Esophagus (tissue), 2 donors: ENCODE measurements around the gene ACOT7. TPM values are rescaled to one million over a fixed set of nuclear protein-coding genes. Genes with fewer than 3 reads are reported as not detected.
"Not testable (repeated sequence)": the region's sequence is repeated elsewhere in the genome, so short reads cannot be mapped to it uniquely, and the experiment has no call there.

Source experiments
- H3K27ac ChIP-seq, 2 donors: one replicate each; pipeline ENCODE4 v1.5.1; 2013; ENCODE audit warnings: low read depth in 2 of 2, mild to moderate bottlenecking in 2 of 2, inconsistent platforms in 1 of 2, low read length in 1 of 2, moderate library complexity in 1 of 2
- H3K27me3 ChIP-seq, 2 donors: one replicate each; pipeline ENCODE4 v1.6.1; 2013; ENCODE audit warnings: low read length in 2 of 2, control low read depth in 1 of 2, mild to moderate bottlenecking in 1 of 2; ENCODE audit not compliant: insufficient read depth in 2 of 2, control insufficient read depth in 1 of 2
- H3K36me3 ChIP-seq, 2 donors: one replicate each; pipeline ENCODE4 v1.6.1; 2013; ENCODE audit warnings: low read length in 1 of 2; ENCODE audit not compliant: control insufficient read depth in 2 of 2, insufficient read depth in 2 of 2
- H3K4me1 ChIP-seq, 2 donors: one replicate each; pipeline ENCODE4 v1.6.1; 2013; ENCODE audit warnings: low read length in 1 of 2; ENCODE audit not compliant: control insufficient read depth in 2 of 2, insufficient read depth in 2 of 2
- H3K4me3 ChIP-seq, 2 donors: one replicate each; pipeline ENCODE4 v1.5.1; 2013; ENCODE audit warnings: low read length in 2 of 2, mild to moderate bottlenecking in 2 of 2, low read depth in 1 of 2, moderate library complexity in 1 of 2
- H3K9me3 ChIP-seq, 2 donors: one replicate each; pipeline ENCODE4 v1.6.1; 2013; ENCODE audit warnings: mild to moderate bottlenecking in 2 of 2, low read depth in 1 of 2, low read length in 1 of 2, moderate library complexity in 1 of 2; ENCODE audit not compliant: control insufficient read depth in 2 of 2, insufficient read depth in 1 of 2
- WGBS, 2 donors: extraction: QIAGEN DNeasy Blood & Tissue Kit; methylation state at CpG; one replicate each; pipeline ENCODE4 v1.1.7; 2013; 5-methylcytosine and 5-hydroxymethylcytosine counted together
- polyA plus RNA-seq, 2 donors: library from polyadenylated mRNA; stranded (reverse); fragments of 200-250 nt; gene quantifications; one replicate each; pipeline ENCODE4 v1.2.3, GENCODE V29; 2013
- donor health status: healthy with polysubstance abuse.
- donor health status: Bipolar disorder and iron deficiency.

Gene ACOT7
- polyA plus RNA-seq, 2 donors: 12.3 to 39.7 TPM

DNA sequence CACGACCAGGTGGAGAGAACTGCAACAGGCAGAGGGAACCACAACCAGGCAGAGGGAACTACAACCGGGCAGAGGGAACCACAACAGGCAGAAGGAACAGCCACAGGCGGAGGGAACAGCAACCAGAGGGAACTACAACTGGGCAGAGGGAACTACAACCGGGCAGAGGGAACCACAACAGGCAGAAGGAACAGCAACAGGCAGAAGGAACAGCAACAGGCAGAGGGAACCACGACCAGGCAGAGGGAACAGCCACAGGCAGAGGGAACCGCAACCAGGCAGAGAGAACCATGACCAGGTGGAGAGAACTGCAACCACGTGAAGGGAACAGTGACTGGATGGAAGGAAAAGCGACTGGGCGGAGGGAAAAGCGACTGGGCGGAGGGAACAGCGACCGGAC, 85.1 kb downstream of the ACOT7 start:
- no peak overlapping the region for H3K4me3 ChIP-seq
- H3K27me3 ChIP-seq: no peaks in the 10 kb centered on the region
- no peak overlapping the region for H3K27ac ChIP-seq
- WGBS, 2 donors: 94 to 97% methylated on average over 13 of the region's 13 CpGs
- no peaks in the 10 kb centered on the region for H3K4me1 ChIP-seq
- peaks cover 0 to 3% of the 10 kb centered on the region in 2 donors for H3K36me3 ChIP-seq
- no peaks in the 10 kb centered on the region for H3K9me3 ChIP-seq

DNA sequence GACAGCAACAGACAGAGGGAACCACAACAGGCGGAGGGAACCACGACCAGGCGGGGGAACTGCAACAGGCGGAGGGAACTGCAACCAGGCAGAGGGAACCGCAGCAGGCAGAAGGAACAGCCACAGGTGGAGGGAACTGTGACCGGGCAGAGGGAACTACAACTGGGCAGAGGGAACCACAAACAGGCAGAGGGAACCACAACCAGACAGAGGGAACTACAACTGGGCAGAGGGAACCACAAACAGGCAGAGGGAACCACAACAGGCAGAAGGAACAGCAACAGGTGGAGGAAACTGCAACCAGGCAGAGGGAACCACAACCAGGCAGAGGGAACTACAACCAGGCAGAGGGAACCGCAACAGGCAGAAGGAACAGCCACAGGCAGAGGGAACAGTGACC, 85.9 kb downstream of the ACOT7 start:
- H3K36me3 ChIP-seq, H3K4me1 ChIP-seq, H3K27me3 ChIP-seq, H3K27ac ChIP-seq, H3K4me3 ChIP-seq, H3K9me3 ChIP-seq: not testable (repeated sequence)
- 92 to 93% methylated on average over 7 of the region's 7 CpGs for WGBS, 2 donors

DNA sequence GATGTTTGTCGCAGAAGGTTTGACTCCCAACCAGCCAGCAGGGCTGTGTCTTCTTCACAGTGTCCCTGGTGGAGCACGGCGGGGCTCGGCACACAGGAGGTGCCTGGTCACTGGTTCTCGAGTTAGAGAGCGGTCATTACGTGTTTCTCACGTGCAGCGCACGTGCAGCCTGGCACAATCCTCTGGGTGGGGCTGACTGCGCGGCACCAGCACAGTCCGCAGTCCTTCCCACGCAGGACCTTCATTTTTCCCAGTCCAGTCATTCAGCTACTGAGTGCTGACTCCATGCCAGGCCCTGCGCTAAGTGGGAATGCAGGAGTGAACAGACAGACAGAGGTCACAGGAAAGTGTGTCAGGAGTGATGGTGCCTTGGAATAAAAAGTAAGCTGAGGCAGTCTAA, 86.5 kb downstream of the ACOT7 start:
- Histone ChIP-seq H3K27ac (no peak overlapping the region), H3K27me3 (no peaks in the 10 kb centered on the region), H3K4me3 (no peak overlapping the region), H3K36me3 (peaks cover 0 to 3% of the 10 kb centered on the region in 2 donors), H3K9me3 (no peaks in the 10 kb centered on the region), H3K4me1 (no peaks in the 10 kb centered on the region)
- WGBS, 2 donors: 96% methylated on average over 15 of the region's 15 CpGs

DNA sequence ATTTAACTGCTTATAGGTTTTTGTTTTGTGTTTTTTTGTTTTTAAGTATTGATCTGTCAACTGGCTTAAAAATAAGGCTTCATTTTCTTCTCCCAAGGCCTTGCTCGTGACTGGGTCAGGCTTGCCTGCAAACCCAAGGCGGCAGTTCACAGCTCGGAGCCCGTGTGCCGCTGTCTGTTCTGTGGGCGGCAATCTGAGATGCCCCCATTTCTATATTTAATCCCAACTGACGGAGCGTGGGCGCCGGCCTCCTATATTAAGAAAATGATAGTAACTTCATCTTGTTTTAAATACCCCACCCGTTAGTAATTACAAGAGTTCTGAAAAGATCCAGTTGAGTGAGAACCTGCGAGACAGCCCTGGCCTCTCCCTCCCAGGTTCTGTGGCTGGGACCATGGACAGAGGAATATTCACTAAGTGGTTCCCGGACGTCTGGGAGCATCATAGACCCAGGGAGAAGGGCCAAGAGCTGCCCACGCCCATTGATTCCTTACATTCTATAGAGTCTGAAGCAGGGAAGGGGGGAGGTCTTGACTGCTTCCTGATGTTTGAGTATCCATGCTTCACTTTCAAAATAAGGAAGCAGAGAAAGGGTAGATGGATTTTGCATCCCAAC, 90.1 kb downstream of the ACOT7 start:
- H3K4me1 ChIP-seq: peaks cover 0 to 9% of the 10 kb centered on the region in 2 donors
- H3K9me3 ChIP-seq: no peaks in the 10 kb centered on the region
- H3K27me3 ChIP-seq: no peaks in the 10 kb centered on the region
- 89 to 91% methylated on average over 15 of the region's 15 CpGs for WGBS, 2 donors
- peaks cover 0 to 3% of the 10 kb centered on the region in 2 donors for H3K36me3 ChIP-seq
- no peak overlapping the region for H3K27ac ChIP-seq
- no peak overlapping the region for H3K4me3 ChIP-seq

DNA sequence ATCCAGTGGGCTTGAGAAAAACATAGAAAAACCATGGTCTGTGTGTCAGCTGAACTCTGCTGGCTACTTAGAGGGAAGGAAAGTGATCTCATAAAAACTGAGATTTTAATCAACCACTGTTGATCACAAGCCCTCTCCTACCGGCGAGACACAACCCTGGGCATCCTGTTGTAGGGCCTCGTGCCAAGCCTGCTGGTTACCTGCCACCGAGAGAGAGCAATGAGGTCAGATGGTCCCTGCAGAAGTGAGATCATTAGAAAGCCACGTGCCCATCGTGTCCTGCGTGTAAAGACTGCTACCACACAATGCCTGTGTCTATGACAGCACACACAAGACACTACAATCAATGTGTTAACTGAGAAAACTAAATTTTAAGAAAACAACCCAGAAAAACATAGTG, 91.0 kb downstream of the ACOT7 start:
- 68 to 82% methylated on average over 7 of the region's 7 CpGs for WGBS, 2 donors

DNA sequence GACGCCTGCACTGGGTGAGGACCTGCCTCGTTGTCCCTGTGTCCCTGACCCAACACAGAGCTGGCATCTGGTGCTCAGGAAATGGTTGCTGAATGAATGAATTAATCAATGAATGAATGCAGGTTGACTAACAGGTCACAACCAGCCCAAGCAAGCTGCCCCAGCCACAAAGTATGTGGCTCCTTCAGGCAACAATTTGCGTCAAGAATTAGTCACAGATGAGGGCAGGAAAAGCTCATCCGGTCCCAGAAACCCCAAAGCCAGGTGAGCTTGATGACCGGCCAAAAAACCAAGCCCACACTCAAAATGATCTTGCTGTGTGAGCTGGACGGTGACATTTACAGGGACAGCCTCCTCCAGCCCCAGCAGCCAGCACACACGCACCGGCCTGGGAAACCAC, 92.0 kb downstream of the ACOT7 start:
- Histone ChIP-seq H3K4me3 (no peak overlapping the region), H3K9me3 (no peaks in the 10 kb centered on the region), H3K36me3 (no peaks in the 10 kb centered on the region), H3K27ac (peak overlapping the region in 1 of 2 donors; percentile 75), H3K4me1 (peaks cover 0 to 9% of the 10 kb centered on the region in 2 donors), H3K27me3 (no peaks in the 10 kb centered on the region)
- WGBS, 2 donors: 64 to 78% methylated on average over 8 of the region's 8 CpGs

More for the DNA sequence above, 91.0 kb downstream of the ACOT7 start:
- Histone ChIP-seq H3K36me3 (peaks cover 0 to 3% of the 10 kb centered on the region in 2 donors), H3K4me1 (peaks cover 0 to 9% of the 10 kb centered on the region in 2 donors), H3K27me3 (no peaks in the 10 kb centered on the region), H3K9me3 (no peaks in the 10 kb centered on the region), H3K27ac (no peak overlapping the region), H3K4me3 (no peak overlapping the region)

DNA sequence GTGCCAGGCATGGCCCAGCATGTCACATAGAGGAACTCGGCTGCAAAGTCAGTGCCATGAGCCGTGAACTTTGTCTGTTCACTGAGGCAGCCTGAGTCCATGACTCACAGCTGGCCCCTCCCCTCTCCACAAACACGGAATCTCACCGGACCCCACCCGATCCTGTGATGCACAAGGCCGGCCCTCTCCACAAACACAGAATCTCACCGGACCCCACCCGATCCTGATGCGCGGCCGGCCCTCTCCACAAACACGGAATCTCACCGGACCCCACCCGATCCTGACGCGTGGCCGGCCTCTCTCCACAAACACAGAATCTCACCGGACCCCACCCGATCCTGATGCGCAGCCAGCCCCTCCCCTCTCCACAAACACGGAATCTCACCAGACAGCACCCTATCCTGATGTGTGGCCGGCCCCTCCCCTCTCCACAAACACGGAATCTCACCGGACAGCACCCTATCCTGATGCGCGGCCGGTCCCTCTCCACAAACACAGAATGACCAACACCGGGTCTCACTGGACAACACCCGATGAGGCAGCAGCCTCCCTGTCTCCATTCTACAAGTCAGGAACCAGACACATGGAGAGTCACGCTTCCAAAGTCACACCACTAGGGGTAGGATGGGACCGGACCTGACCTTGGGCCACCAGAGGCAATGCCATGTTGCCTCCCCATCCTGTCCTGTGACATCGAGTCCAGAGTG, 93.1 kb downstream of the ACOT7 start:
- Histone ChIP-seq H3K9me3 (no peaks in the 10 kb centered on the region), H3K4me1 (peaks cover 0 to 9% of the 10 kb centered on the region in 2 donors), H3K27me3 (no peaks in the 10 kb centered on the region), H3K4me3 (no peak overlapping the region), H3K36me3 (no peaks in the 10 kb centered on the region), H3K27ac (peak overlapping the region; percentile 4 to 75)
- 71 to 85% methylated on average over 32 of the region's 32 CpGs for WGBS, 2 donors

DNA sequence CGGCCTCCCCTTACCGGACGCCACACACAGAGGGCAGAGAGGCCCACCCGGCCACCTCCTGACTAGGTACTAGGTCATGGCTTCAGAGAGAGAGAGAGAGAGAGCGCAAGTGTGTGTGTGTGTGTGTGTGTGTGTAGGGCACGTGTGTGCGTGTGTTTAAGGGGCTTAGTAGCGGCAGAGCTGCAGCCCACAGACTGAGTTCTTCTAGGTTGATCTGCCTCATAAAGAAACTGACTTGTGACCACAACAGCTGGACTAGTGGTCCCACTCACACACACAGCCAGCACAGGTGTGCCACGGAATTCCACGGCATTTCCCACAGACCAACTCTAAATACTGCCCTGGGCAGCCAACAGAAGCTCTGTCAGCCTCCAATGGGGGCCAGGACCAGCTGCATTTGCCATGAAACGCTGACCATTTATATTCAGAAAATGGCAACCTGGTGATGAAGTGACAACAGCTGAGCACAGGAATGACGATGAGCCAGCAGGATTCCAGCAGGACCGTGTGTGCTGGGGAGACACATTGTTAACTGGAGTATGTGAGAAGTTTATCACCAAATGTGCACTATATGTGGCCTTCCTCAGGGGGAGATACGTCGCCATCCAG, 93.9 kb downstream of the ACOT7 start:
- WGBS, 2 donors: 93% methylated on average over 15 of the region's 15 CpGs
- Histone ChIP-seq H3K9me3 (no peaks in the 10 kb centered on the region), H3K4me3 (no peak overlapping the region), H3K36me3 (peaks cover 0 to 2% of the 10 kb centered on the region in 2 donors), H3K27me3 (no peaks in the 10 kb centered on the region), H3K4me1 (peaks cover 0 to 9% of the 10 kb centered on the region in 2 donors), H3K27ac (no peak overlapping the region)

DNA sequence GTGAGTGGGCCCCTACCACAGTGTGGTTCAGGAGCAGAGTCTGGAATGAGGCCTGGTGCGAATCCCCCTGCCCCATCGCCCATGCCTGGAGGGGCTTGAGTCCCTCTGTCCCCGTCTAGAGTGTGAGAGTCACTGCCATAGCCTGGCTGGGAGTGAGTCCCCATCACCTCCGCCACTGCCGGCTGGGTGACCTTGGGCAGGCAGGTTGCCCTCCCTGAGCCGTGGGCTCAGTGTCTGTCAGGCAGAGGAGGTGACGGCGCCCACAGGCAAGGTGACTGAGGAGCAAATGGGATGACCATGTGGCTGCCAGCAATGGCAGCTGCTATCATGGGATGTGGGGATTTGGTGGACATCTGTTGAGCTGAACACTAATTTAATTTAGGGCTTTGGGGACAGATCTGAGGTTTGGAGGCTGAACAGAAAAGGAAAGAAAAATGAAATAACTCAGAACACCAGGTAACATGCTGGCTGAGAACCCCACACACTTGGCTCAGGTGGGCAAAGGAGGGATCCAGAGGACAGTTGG, 94.6 kb downstream of the ACOT7 start:
- Histone ChIP-seq H3K27me3 (no peaks in the 10 kb centered on the region), H3K27ac (no peak overlapping the region), H3K9me3 (no peaks in the 10 kb centered on the region), H3K4me1 (peaks cover 0 to 9% of the 10 kb centered on the region in 2 donors), H3K4me3 (no peak overlapping the region), H3K36me3 (peaks cover under 1 to 7% of the 10 kb centered on the region in 2 donors)
- WGBS, 2 donors: 92 to 96% methylated on average over 8 of the region's 8 CpGs
